Measurements from ENCODE around the gene ANGEL1.

ANGEL1 gene

GRCh38 chr14:76830556-76830955 lies 17.9 kb upstream of the ANGEL1 start:
- H2AFZ ChIP-seq (ENCODE audit: low read depth, low read length, severe bottlenecking), result no peak overlapping the region
- H4K20me1 ChIP-seq (ENCODE audit: low read depth, low read length), result no peaks in the 10 kb centered on the region
- H3K4me3 ChIP-seq (ENCODE audit: insufficient read depth, low read length, poor library complexity, severe bottlenecking), result no peak overlapping the region
- H3K9ac ChIP-seq (ENCODE audit: low read length), result no peak overlapping the region
- no peaks in the 10 kb centered on the region for H3F3A ChIP-seq (ENCODE audit: insufficient read depth)
- no peaks in the 10 kb centered on the region for H3K9me3 ChIP-seq (ENCODE audit: insufficient read depth, low read length)
- H3K79me2 ChIP-seq (ENCODE audit: insufficient read depth, low read length), result no peaks in the 10 kb centered on the region
- no peak overlapping the region for H3K27ac ChIP-seq (ENCODE audit: low read depth, low read length)
- no peaks in the 10 kb centered on the region for H3K27me3 ChIP-seq (ENCODE audit: low read length)
- no peaks in the 10 kb centered on the region for H3K36me3 ChIP-seq (ENCODE audit: low read length)
- H3K9me2 ChIP-seq (replicated peaks; ENCODE audit: insufficient read depth, low read length), result no peaks in the 10 kb centered on the region
- TF ChIP-seq EZH2phosphoT487 (conservative IDR thresholded peaks at IDR 0.05; ENCODE audit: low read length) (no peak), CTCF (IDR thresholded peaks at IDR 0.05; ENCODE audit: insufficient read depth, low read length, poor library complexity, severe bottlenecking) (no peak)
- no peak overlapping the region for H3K4me2 ChIP-seq (ENCODE audit: low read depth, low read length, poor library complexity, severe bottlenecking)

- no peaks in the 10 kb centered on the region for H4K20me1 ChIP-seq (ENCODE audit: low read depth, low read length)
- no peaks in the 10 kb centered on the region for H3K9me3 ChIP-seq (ENCODE audit: insufficient read depth, low read length)
- H3K9ac ChIP-seq (ENCODE audit: low read length), result no peak overlapping the region
- no peaks in the 10 kb centered on the region for H3K79me2 ChIP-seq (ENCODE audit: insufficient read depth, low read length)
- no peaks in the 10 kb centered on the region for H3K9me2 ChIP-seq (replicated peaks; ENCODE audit: insufficient read depth, low read length)
- H3K4me2 ChIP-seq (ENCODE audit: low read depth, low read length, poor library complexity, severe bottlenecking), result no peak overlapping the region
- no peaks in the 10 kb centered on the region for H3K27me3 ChIP-seq (ENCODE audit: low read length)
- H3K36me3 ChIP-seq (ENCODE audit: low read length), result no peaks in the 10 kb centered on the region
- TF ChIP-seq CTCF (IDR thresholded peaks at IDR 0.05; ENCODE audit: insufficient read depth, low read length, poor library complexity, severe bottlenecking), result no peak
- no peak for TF ChIP-seq EZH2phosphoT487 (conservative IDR thresholded peaks at IDR 0.05; ENCODE audit: low read length)
- no peak overlapping the region for H3K4me3 ChIP-seq (ENCODE audit: insufficient read depth, low read length, poor library complexity, severe bottlenecking)
- no peak overlapping the region for H2AFZ ChIP-seq (ENCODE audit: low read depth, low read length, severe bottlenecking)
- H3K27ac ChIP-seq (ENCODE audit: low read depth, low read length), result no peak overlapping the region
- no peaks in the 10 kb centered on the region for H3F3A ChIP-seq (ENCODE audit: insufficient read depth)
Measured at GRCh38 chr14:76829650-76830421, 17.2 kb upstream of the ANGEL1 start.

DNA sequence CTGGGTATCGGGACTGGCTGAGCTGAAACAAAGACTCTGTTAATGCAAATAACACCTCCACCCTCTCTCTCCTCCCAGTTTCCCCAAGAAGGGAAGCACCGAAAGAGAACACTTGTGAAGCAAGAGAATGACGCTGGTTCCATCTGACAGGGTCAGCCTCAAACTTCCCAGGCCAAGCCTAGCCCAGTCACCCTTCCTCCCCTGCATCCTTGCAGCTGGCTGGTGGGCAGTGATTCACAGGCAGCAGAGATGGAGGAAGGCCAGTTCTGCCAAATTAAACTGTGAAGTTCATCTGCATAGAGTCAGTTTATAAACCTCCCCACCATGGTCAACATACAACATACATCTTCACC lies 16.3 kb upstream of the ANGEL1 start:
- no peak overlapping the region for H3K4me3 ChIP-seq (ENCODE audit: insufficient read depth, low read length, poor library complexity, severe bottlenecking)

More for the DNA sequence above, 16.3 kb upstream of the ANGEL1 start:
- H3K27ac ChIP-seq (ENCODE audit: low read depth, low read length), result no peak overlapping the region
- H3F3A ChIP-seq (ENCODE audit: insufficient read depth), result no peaks in the 10 kb centered on the region
- H3K79me2 ChIP-seq (ENCODE audit: insufficient read depth, low read length), result no peaks in the 10 kb centered on the region
- no peaks in the 10 kb centered on the region for H3K27me3 ChIP-seq (ENCODE audit: low read length)
- no peaks in the 10 kb centered on the region for H4K20me1 ChIP-seq (ENCODE audit: low read depth, low read length)
- no peak overlapping the region for H3K4me2 ChIP-seq (ENCODE audit: low read depth, low read length, poor library complexity, severe bottlenecking)
- no peaks in the 10 kb centered on the region for H3K36me3 ChIP-seq (ENCODE audit: low read length)
- H3K9ac ChIP-seq (ENCODE audit: low read length), result no peak overlapping the region
- H3K9me2 ChIP-seq (replicated peaks; ENCODE audit: insufficient read depth, low read length), result no peaks in the 10 kb centered on the region
- no peak for TF ChIP-seq CTCF (IDR thresholded peaks at IDR 0.05; ENCODE audit: insufficient read depth, low read length, poor library complexity, severe bottlenecking)
- no peak for TF ChIP-seq EZH2phosphoT487 (conservative IDR thresholded peaks at IDR 0.05; ENCODE audit: low read length)
- H3K9me3 ChIP-seq (ENCODE audit: insufficient read depth, low read length), result no peaks in the 10 kb centered on the region
- no peak overlapping the region for H2AFZ ChIP-seq (ENCODE audit: low read depth, low read length, severe bottlenecking)
